HCT116 (cell line): Measurements from ENCODE around the gene CD82. TPM values are rescaled to one million over a fixed set of nuclear protein-coding genes. Genes with fewer than 3 reads are reported as not detected.

Experiments
- ATAC-seq: fragments of 200-7000 bp; cut with Tn5 transposase; 2 replicates; pipeline ENCODE4 v1.9.1; 2020; ENCODE audit warnings: mild to moderate bottlenecking, moderate library complexity
- BruUV-seq: library from RNA; stranded (reverse); fragments of 400-500 nt; replicated peaks from 2 replicates; lab custom pipeline; 2021; lab: Mats Ljungman, UMichigan
- CTCF ChIA-PET: fragments of 300-600 bp; sonication (Branson Sonifier 250); formaldehyde crosslinking; loops from one replicate; lab custom pipeline; 2021; ENCODE audit warnings: antibody characterized with exemption; lab: Charles Lee
- POLR2A ChIA-PET: fragments of 300-600, 350-600 bp; sonication (Branson Sonifier 250); formaldehyde crosslinking; loops from one replicate; lab custom pipeline; 2021; ENCODE audit warnings: antibody characterized with exemption; lab: Charles Lee
- RAD21 ChIA-PET, 2 experiments: fragments of 300-600 bp; sonication (Branson Sonifier 250); formaldehyde crosslinking; loops; one replicate each; lab custom pipeline; 2023; ENCODE audit warnings: low total read pairs in 2 of 2; ENCODE audit not compliant: uncharacterized antibody in 2 of 2, unreplicated experiment in 2 of 2, low non-redundant PET in 1 of 2; lab: Charles Lee
- DNase-seq: peaks from one replicate; pipeline ENCODE4 v3.0.0-alpha.2; 2010; ENCODE audit warnings: low read depth, low spot score
- H2AFZ ChIP-seq: fragments of 200-600 bp; shearing (Covaris generic), sonication (generic); 2 replicates; pipeline ENCODE4 v1.6.1; 2017; ENCODE audit warnings: low read depth, mixed run types, mixed read lengths, antibody characterized with exemption, low read length; ENCODE audit not compliant: poor library complexity, severe bottlenecking
- H3K27ac ChIP-seq: 2 replicates; pipeline ENCODE4 v1.5.1; 2012; ENCODE audit warnings: low read depth, low read length
- H3K27me3 ChIP-seq: fragments of 200-600 bp; sonication (generic); 2 replicates; pipeline ENCODE4 v1.6.1; 2016; ENCODE audit warnings: mixed run types, low read length, mixed read lengths; ENCODE audit not compliant: insufficient read depth
- H3K36me3 ChIP-seq, 2 experiments: fragments of 200-500 bp in 1 of 2; fragments of 200-600 bp in 1 of 2; sonication (Bioruptor generic) in 1 of 2; sonication (generic) in 1 of 2; 2 replicates each; pipeline versions ENCODE4 v1.5.1 to v1.6.1; 2014 to 2016; ENCODE audit warnings: low read length in 2 of 2, inconsistent platforms in 1 of 2, mixed read lengths in 1 of 2, mixed run types in 1 of 2; ENCODE audit not compliant: insufficient read depth in 2 of 2, control insufficient read depth in 1 of 2
- H3K4me1 ChIP-seq, 2 experiments: fragments of 200-600 bp in 1 of 2; sonication (generic) in 1 of 2; 2 replicates each; pipeline versions ENCODE4 v1.5.1 to v1.6.1; 2012 to 2017; ENCODE audit warnings: low read length in 2 of 2, inconsistent platforms in 1 of 2, mild to moderate bottlenecking in 1 of 2, mixed read lengths in 1 of 2, mixed run types in 1 of 2, moderate library complexity in 1 of 2; ENCODE audit not compliant: insufficient read depth in 2 of 2, control insufficient read depth in 1 of 2
- H3K4me2 ChIP-seq: fragments of 200-600 bp; sonication (generic); 2 replicates; pipeline ENCODE4 v1.6.1; 2017; ENCODE audit warnings: mixed run types, low read length, mixed read lengths
- H3K4me3 ChIP-seq, 2 experiments: fragments of 200-600 bp in 1 of 2; sonication (generic) in 1 of 2; replicated peaks in 1 of 2; 2 replicates each; pipeline ENCODE4 v1.5.1; 2011 to 2016; ENCODE audit warnings: low read length in 2 of 2, control low read depth in 1 of 2, low read depth in 1 of 2, mild to moderate bottlenecking in 1 of 2, mixed read lengths in 1 of 2, mixed run types in 1 of 2
- H3K79me2 ChIP-seq: fragments of 200-600 bp; sonication (generic); 2 replicates; pipeline ENCODE4 v1.6.1; 2017; ENCODE audit warnings: mild to moderate bottlenecking, mixed run types, low read length, moderate library complexity, mixed read lengths; ENCODE audit not compliant: insufficient read depth
- H3K9ac ChIP-seq: fragments of 200-600 bp; sonication (generic); 2 replicates; pipeline ENCODE4 v1.6.1; 2016; ENCODE audit warnings: low read length, mixed read lengths
- H3K9me2 ChIP-seq: fragments of 200-600 bp; sonication (generic), shearing (Covaris generic); 2 replicates; pipeline ENCODE4 v1.6.1; 2017; ENCODE audit warnings: mixed run types, mild to moderate bottlenecking, moderate library complexity; ENCODE audit not compliant: insufficient read depth
- H3K9me3 ChIP-seq, 2 experiments: fragments of 200-500 bp in 1 of 2; fragments of 200-600 bp in 1 of 2; sonication (Bioruptor generic) in 1 of 2; sonication (generic) in 1 of 2; 2 replicates each; pipeline ENCODE4 v1.6.1; 2014 to 2017; ENCODE audit warnings: low read length in 2 of 2, mixed read lengths in 2 of 2, inconsistent platforms in 1 of 2, low read depth in 1 of 2, mild to moderate bottlenecking in 1 of 2, mixed run types in 1 of 2, moderate library complexity in 1 of 2; ENCODE audit not compliant: control insufficient read depth in 1 of 2, insufficient read depth in 1 of 2
- H4K20me1 ChIP-seq: fragments of 200-600 bp; sonication (generic), shearing (Covaris generic); 2 replicates; pipeline ENCODE4 v1.6.1; 2017; ENCODE audit warnings: mixed run types, mild to moderate bottlenecking, moderate library complexity; ENCODE audit not compliant: insufficient read depth
- CBX3 ChIP-seq: IDR thresholded peaks from 2 replicates; pipeline ENCODE4 v1.6.1; 2012; ENCODE audit warnings: low read depth
- CEBPB ChIP-seq: IDR thresholded peaks from 2 replicates; pipeline ENCODE4 v1.6.1; 2012; ENCODE audit warnings: low read depth
- EGR1 ChIP-seq: IDR thresholded peaks from 2 replicates; pipeline ENCODE4 v1.6.1; 2012; ENCODE audit warnings: low read depth
- SRF ChIP-seq: IDR thresholded peaks from 2 replicates; pipeline ENCODE4 v1.6.1; 2012; ENCODE audit warnings: low read depth
- ZBTB33 ChIP-seq: IDR thresholded peaks from 2 replicates; pipeline ENCODE4 v1.6.1; 2011; ENCODE audit warnings: mild to moderate bottlenecking, low read length, moderate library complexity; ENCODE audit not compliant: insufficient replicate concordance; ENCODE audit errors: extremely low read depth
- ZFX ChIP-seq: fragments of 450-650 bp; IDR thresholded peaks from 2 replicates; pipeline ENCODE4 v1.6.1; 2017
- intact Hi-C: fragments of 100-400 bp; cut with micrococcal nuclease; formaldehyde crosslinking; loops from 2 replicates; pipeline ENCODE4 v1.10.0; 2022
- total RNA-seq: library from RNA; stranded (reverse); gene quantifications from one replicate; pipeline ENCODE4 v1.2.1, GENCODE V29; 2021; ENCODE audit not compliant: unreplicated experiment

The CD82 gene
- total RNA-seq, 1 experiment from 2014 or later, result 16.7 TPM

GRCh38 chr11:44579302-44579761 lies 13.9 kb downstream of the CD82 start:
- ATAC-seq (no peak), DNase-seq (no peak)
- POLR2A ChIA-PET, result no interaction called here
- Histone ChIP-seq H2AFZ (no peak overlapping the region), H3K27me3 (no peaks in the 10 kb centered on the region), H3K9ac (no peak overlapping the region), H3K79me2 (no peaks in the 10 kb centered on the region), H3K27ac (no peak overlapping the region), H3K4me1 (peaks cover 0 to 9% of the 10 kb centered on the region in 2 experiments; a peak in 1 of 4 replicates), H3K4me3 (no peak overlapping the region), H3K4me2 (no peak overlapping the region), H3K9me2 (no peaks in the 10 kb centered on the region), H4K20me1 (no peaks in the 10 kb centered on the region), H3K9me3 (no peaks in the 10 kb centered on the region), H3K36me3 (no peaks in the 10 kb centered on the region)
- CTCF ChIA-PET, result no interaction called here
- RAD21 ChIA-PET, result no interaction called here
- intact Hi-C loops, result no loop called here
- TF ChIP-seq ZBTB33 (no peak), EGR1 (no peak), CEBPB (no peak), CBX3 (no peak), ZFX (no peak)
- no TSS peak for BruUV-seq

DNA sequence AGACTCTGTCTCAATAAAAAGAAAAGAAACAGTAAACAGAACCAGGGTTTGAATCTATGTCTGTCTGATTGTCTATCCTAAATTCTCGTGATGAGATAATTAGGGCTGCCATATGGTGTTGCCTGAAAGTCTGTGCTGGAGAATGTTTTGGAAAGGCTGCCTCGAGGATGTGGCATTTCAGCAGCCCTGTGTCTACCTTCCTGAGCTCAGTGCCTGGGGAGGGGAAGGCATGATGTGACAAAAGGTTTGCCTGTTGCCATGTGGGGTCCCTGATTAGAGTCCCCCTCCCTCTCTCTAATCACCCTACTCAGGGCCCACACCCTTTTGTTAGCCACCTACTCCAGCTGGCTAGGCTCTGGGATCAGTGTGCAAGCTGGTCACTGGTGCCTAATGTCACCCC lies 15.2 kb downstream of the CD82 start:
- no peak for TF ChIP-seq SRF
- DNase-seq (no peak), ATAC-seq (no peak)
- Histone ChIP-seq H3K4me2 (no peak overlapping the region), H2AFZ (no peak overlapping the region), H3K36me3 (no peaks in the 10 kb centered on the region), H3K27ac (no peak overlapping the region), H3K9me3 (no peaks in the 10 kb centered on the region), H3K9me2 (no peaks in the 10 kb centered on the region), H3K79me2 (no peaks in the 10 kb centered on the region), H3K4me1 (0 out of 4 replicates have a peak, but pooled peaks cover 0 to 4% of the 10 kb centered on the region in 2 experiments), H3K27me3 (no peaks in the 10 kb centered on the region), H3K9ac (no peak overlapping the region), H3K4me3 (no peak overlapping the region), H4K20me1 (no peaks in the 10 kb centered on the region)
- intact Hi-C loops, result no loop called here
- POLR2A ChIA-PET, result no interaction called here
- CTCF ChIA-PET, result no interaction called here
- BruUV-seq, result no TSS peak
- RAD21 ChIA-PET, result no interaction called here
